ENCODE data around the gene TPRG1L. TPM values are rescaled to one million over a fixed set of nuclear protein-coding genes. Genes with fewer than 3 reads are reported as not detected.
A peak's percentile ranks its signal among the peaks of the same experiment; 100 is the strongest.

TPRG1L gene
- total and polyA plus RNA-seq, 4 donors: 24.1 to 46.6 (median 32.9) TPM

GRCh38 chr1:3600354-3600753 is 24.5 kb upstream of the TPRG1L start:
- Histone ChIP-seq H3K27me3 (ENCODE audit: control insufficient read depth in 3 of 3, insufficient read depth in 3 of 3, low read length in 2 of 3) (no peaks in the 10 kb centered on the region), H3K4me3 (no peak overlapping the region), H3K36me3 (ENCODE audit: control insufficient read depth in 4 of 4, insufficient read depth in 4 of 4, low read length in 4 of 4) (peaks cover 0 to 7% (median 2%) of the 10 kb centered on the region in 4 donors), H3K27ac (ENCODE audit: low read depth in 1 of 2, low read length in 1 of 2) (no peak overlapping the region), H3K9ac (ENCODE audit: insufficient read depth in 1 of 2, low read length in 2 of 2) (no peak overlapping the region), H3K4me1 (ENCODE audit: control insufficient read depth in 5 of 5, insufficient read depth in 5 of 5, low read length in 5 of 5) (peaks cover 0 to 55% (median 34%) of the 10 kb centered on the region in 5 donors), H3K9me3 (ENCODE audit: control insufficient read depth in 4 of 4, insufficient read depth in 3 of 4, low read length in 3 of 4) (no peaks in the 10 kb centered on the region)
- TF ChIP-seq CTCF (IDR thresholded peaks at IDR 0.05; ENCODE audit: control extremely low read depth, extremely low read depth): no peak
- no peak for ATAC-seq (ENCODE audit: insufficient read depth, low FRiP score)
- DNase-seq: no peak
- 90 to 94% methylated on average over 10 of the region's 10 CpGs for WGBS, 2 donors

DNA sequence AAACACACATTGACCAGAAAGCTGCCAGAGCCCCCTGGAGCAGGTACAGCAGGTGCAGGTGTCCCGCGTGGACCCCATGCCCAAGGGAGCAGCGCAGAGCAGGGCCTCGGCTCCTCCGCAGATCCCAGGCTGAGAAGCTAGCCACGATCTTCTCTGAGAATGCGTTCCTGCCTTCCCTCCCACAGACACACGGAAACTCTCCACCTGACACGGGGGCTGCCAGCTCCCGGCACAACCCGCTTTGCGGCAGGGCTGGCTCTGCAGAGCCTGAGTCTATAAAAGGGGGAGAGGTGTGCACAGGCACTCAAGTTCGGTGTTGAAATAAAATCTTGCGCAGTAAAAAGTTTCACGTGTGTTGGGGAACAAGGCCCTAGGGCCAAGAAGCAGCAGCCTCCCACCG is 23.1 kb upstream of the TPRG1L start:
- no peak for TF ChIP-seq CTCF (IDR thresholded peaks at IDR 0.05; ENCODE audit: control extremely low read depth, extremely low read depth)
- 68 to 78% methylated on average over 16 of the region's 16 CpGs for WGBS, 2 donors
- no peak overlapping the region for H3K4me3 ChIP-seq
- peaks cover 0 to 13% (median 5%) of the 10 kb centered on the region in 4 donors for H3K36me3 ChIP-seq (ENCODE audit: control insufficient read depth in 4 of 4, insufficient read depth in 4 of 4, low read length in 4 of 4)
- H3K27ac ChIP-seq (ENCODE audit: low read depth in 1 of 2, low read length in 1 of 2): peak overlapping the region in 1 of 2 donors; percentile 2
- no peaks in the 10 kb centered on the region for H3K9me3 ChIP-seq (ENCODE audit: control insufficient read depth in 4 of 4, insufficient read depth in 3 of 4, low read length in 3 of 4)
- no peaks in the 10 kb centered on the region for H3K27me3 ChIP-seq (ENCODE audit: control insufficient read depth in 3 of 3, insufficient read depth in 3 of 3, low read length in 2 of 3)
- ATAC-seq (ENCODE audit: insufficient read depth, low FRiP score): no peak
- H3K9ac ChIP-seq (ENCODE audit: insufficient read depth in 1 of 2, low read length in 2 of 2): no peak overlapping the region
- peaks cover 0 to 54% (median 32%) of the 10 kb centered on the region in 5 donors for H3K4me1 ChIP-seq (ENCODE audit: control insufficient read depth in 5 of 5, insufficient read depth in 5 of 5, low read length in 5 of 5)
- DNase-seq: no peak

GRCh38 chr1:3602375-3602774 is 22.4 kb upstream of the TPRG1L start:
- Histone ChIP-seq H3K4me3 (no peak overlapping the region), H3K4me1 (ENCODE audit: control insufficient read depth in 5 of 5, insufficient read depth in 5 of 5, low read length in 5 of 5) (peaks cover 0 to 48% (median 25%) of the 10 kb centered on the region in 5 donors), H3K9me3 (ENCODE audit: control insufficient read depth in 4 of 4, insufficient read depth in 3 of 4, low read length in 3 of 4) (no peaks in the 10 kb centered on the region), H3K27ac (ENCODE audit: low read depth in 1 of 2, low read length in 1 of 2) (peak overlapping the region in 1 of 2 donors; percentile 15), H3K36me3 (ENCODE audit: control insufficient read depth in 4 of 4, insufficient read depth in 4 of 4, low read length in 4 of 4) (peaks cover 0 to 14% (median 5%) of the 10 kb centered on the region in 4 donors), H3K27me3 (ENCODE audit: control insufficient read depth in 3 of 3, insufficient read depth in 3 of 3, low read length in 2 of 3) (no peaks in the 10 kb centered on the region), H3K9ac (ENCODE audit: insufficient read depth in 1 of 2, low read length in 2 of 2) (no peak overlapping the region)
- no peak for DNase-seq
- no peak for TF ChIP-seq CTCF (IDR thresholded peaks at IDR 0.05; ENCODE audit: control extremely low read depth, extremely low read depth)
- WGBS, 2 donors: 82 to 90% methylated on average over 16 to 21 of the region's 21 CpGs
- no peak for ATAC-seq (ENCODE audit: insufficient read depth, low FRiP score)

- no peak for ATAC-seq (ENCODE audit: insufficient read depth, low FRiP score)
- no peak for DNase-seq
- H3K36me3 ChIP-seq (ENCODE audit: control insufficient read depth in 4 of 4, insufficient read depth in 4 of 4, low read length in 4 of 4): peaks cover 0 to 14% (median 5%) of the 10 kb centered on the region in 4 donors
- H3K4me3 ChIP-seq: no peak overlapping the region
- no peak overlapping the region for H3K27ac ChIP-seq (ENCODE audit: low read depth in 1 of 2, low read length in 1 of 2)
- WGBS, 2 donors: 88 to 89% methylated on average over 10 to 11 of the region's 11 CpGs
- H3K4me1 ChIP-seq (ENCODE audit: control insufficient read depth in 5 of 5, insufficient read depth in 5 of 5, low read length in 5 of 5): peaks cover 0 to 42% (median 19%) of the 10 kb centered on the region in 5 donors
- TF ChIP-seq CTCF (IDR thresholded peaks at IDR 0.05; ENCODE audit: control extremely low read depth, extremely low read depth): no peak
- no peak overlapping the region for H3K9ac ChIP-seq (ENCODE audit: insufficient read depth in 1 of 2, low read length in 2 of 2)
- H3K9me3 ChIP-seq (ENCODE audit: control insufficient read depth in 4 of 4, insufficient read depth in 3 of 4, low read length in 3 of 4): no peaks in the 10 kb centered on the region
- no peaks in the 10 kb centered on the region for H3K27me3 ChIP-seq (ENCODE audit: control insufficient read depth in 3 of 3, insufficient read depth in 3 of 3, low read length in 2 of 3)
Observed at GRCh38 chr1:3603156-3603555, 21.7 kb upstream of the TPRG1L start.
